Measurements from ENCODE around the gene PAPOLA. TPM values are rescaled to one million over a fixed set of nuclear protein-coding genes. Genes with fewer than 3 reads are reported as not detected.

Gene PAPOLA
- total and polyA plus RNA-seq, 5 donors, result 84.7 to 184 (median 153) TPM

GRCh38 chr14:96479435-96480146 is 22.6 kb upstream of the PAPOLA start:
- intact Hi-C loops (cut with DNase I), result no loop called here
- no peaks in the 10 kb centered on the region for H3K9me3 ChIP-seq (ENCODE audit: control insufficient read depth, low read length)
- H3K4me3 ChIP-seq (ENCODE audit: low read length), result no peak overlapping the region
- no peaks in the 10 kb centered on the region for H3K27me3 ChIP-seq (ENCODE audit: control insufficient read depth, insufficient read depth)
- H3K4me1 ChIP-seq (ENCODE audit: control insufficient read depth, insufficient read depth, low read length), result no peaks in the 10 kb centered on the region
- 62% methylated on average over 10 of the region's 10 CpGs for WGBS
- no peak for DNase-seq
- ATAC-seq, result no peak
- no peak overlapping the region for H3K27ac ChIP-seq (ENCODE audit: low read length)

GRCh38 chr14:96481731-96482314 is 20.4 kb upstream of the PAPOLA start:
- H3K9me3 ChIP-seq (ENCODE audit: control insufficient read depth, low read length), result no peaks in the 10 kb centered on the region
- H3K4me3 ChIP-seq (ENCODE audit: low read length), result no peak overlapping the region
- H3K4me1 ChIP-seq (ENCODE audit: control insufficient read depth, insufficient read depth, low read length), result no peaks in the 10 kb centered on the region
- no peaks in the 10 kb centered on the region for H3K27me3 ChIP-seq (ENCODE audit: control insufficient read depth, insufficient read depth)
- intact Hi-C loops (cut with DNase I), result no loop called here
- H3K27ac ChIP-seq (ENCODE audit: low read length), result no peak overlapping the region
- ATAC-seq (no peak), DNase-seq (no peak)
- 78% methylated on average over 4 of the region's 4 CpGs for WGBS

GRCh38 chr14:96482986-96483385 is 19.2 kb upstream of the PAPOLA start:
- no peak for ATAC-seq
- WGBS, result 73% methylated on average over 10 of the region's 10 CpGs
- DNase-seq, result no peak
- Histone ChIP-seq H3K9me3 (ENCODE audit: control insufficient read depth, low read length) (no peaks in the 10 kb centered on the region), H3K4me3 (ENCODE audit: low read length) (no peak overlapping the region), H3K27me3 (ENCODE audit: control insufficient read depth, insufficient read depth) (no peaks in the 10 kb centered on the region), H3K4me1 (ENCODE audit: control insufficient read depth, insufficient read depth, low read length) (no peaks in the 10 kb centered on the region), H3K27ac (ENCODE audit: low read length) (no peak overlapping the region)
- intact Hi-C loops (cut with DNase I), result no loop called here

- Histone ChIP-seq H3K4me1 (ENCODE audit: control insufficient read depth, insufficient read depth, low read length) (no peaks in the 10 kb centered on the region), H3K4me3 (ENCODE audit: low read length) (no peak overlapping the region), H3K27ac (ENCODE audit: low read length) (no peak overlapping the region), H3K9me3 (ENCODE audit: control insufficient read depth, low read length) (no peaks in the 10 kb centered on the region), H3K27me3 (ENCODE audit: control insufficient read depth, insufficient read depth) (no peaks in the 10 kb centered on the region)
- DNase-seq, result no peak
- intact Hi-C loops (cut with DNase I), result no loop called here
- no peak for ATAC-seq
Observed at GRCh38 chr14:96484399-96484798, 17.8 kb upstream of the PAPOLA start.

- intact Hi-C loops (cut with DNase I), result no loop called here
- H3K9me3 ChIP-seq (ENCODE audit: control insufficient read depth, low read length), result no peaks in the 10 kb centered on the region
- DNase-seq (no peak), ATAC-seq (no peak)
- no peaks in the 10 kb centered on the region for H3K27me3 ChIP-seq (ENCODE audit: control insufficient read depth, insufficient read depth)
- H3K27ac ChIP-seq (ENCODE audit: low read length), result no peak overlapping the region
- no peaks in the 10 kb centered on the region for H3K4me1 ChIP-seq (ENCODE audit: control insufficient read depth, insufficient read depth, low read length)
- 80% methylated on average over 4 of the region's 4 CpGs for WGBS
- no peak overlapping the region for H3K4me3 ChIP-seq (ENCODE audit: low read length)
Observed at GRCh38 chr14:96486705-96487104, 15.5 kb upstream of the PAPOLA start.

GRCh38 chr14:96489327-96489726 is 12.9 kb upstream of the PAPOLA start:
- Histone ChIP-seq H3K27ac (ENCODE audit: low read length) (no peak overlapping the region), H3K27me3 (ENCODE audit: control insufficient read depth, insufficient read depth) (no peaks in the 10 kb centered on the region), H3K4me3 (ENCODE audit: low read length) (no peak overlapping the region), H3K4me1 (ENCODE audit: control insufficient read depth, insufficient read depth, low read length) (no peaks in the 10 kb centered on the region), H3K9me3 (ENCODE audit: control insufficient read depth, low read length) (no peaks in the 10 kb centered on the region)
- DNase-seq (no peak), ATAC-seq (no peak)
- WGBS, result 85% methylated on average over 4 of the region's 4 CpGs
- intact Hi-C loops (cut with DNase I), result no loop called here

- no peak overlapping the region for H3K4me3 ChIP-seq (ENCODE audit: low read length)
- intact Hi-C loops (cut with DNase I), result no loop called here
- WGBS, result 89% methylated on average over 1 of the region's 1 CpG
- no peaks in the 10 kb centered on the region for H3K27me3 ChIP-seq (ENCODE audit: control insufficient read depth, insufficient read depth)
- DNase-seq (no peak), ATAC-seq (no peak)
- no peaks in the 10 kb centered on the region for H3K4me1 ChIP-seq (ENCODE audit: control insufficient read depth, insufficient read depth, low read length)
- H3K27ac ChIP-seq (ENCODE audit: low read length), result no peak overlapping the region
- no peaks in the 10 kb centered on the region for H3K9me3 ChIP-seq (ENCODE audit: control insufficient read depth, low read length)
Observed at GRCh38 chr14:96493178-96493577, 9.0 kb upstream of the PAPOLA start.

GRCh38 chr14:96494331-96494730 is 7.9 kb upstream of the PAPOLA start:
- Histone ChIP-seq H3K27ac (ENCODE audit: low read length) (no peak overlapping the region), H3K9me3 (ENCODE audit: control insufficient read depth, low read length) (no peaks in the 10 kb centered on the region), H3K4me3 (ENCODE audit: low read length) (no peak overlapping the region), H3K4me1 (ENCODE audit: control insufficient read depth, insufficient read depth, low read length) (no peaks in the 10 kb centered on the region), H3K27me3 (ENCODE audit: control insufficient read depth, insufficient read depth) (no peaks in the 10 kb centered on the region)
- ATAC-seq, result no peak
- no peak for DNase-seq
- intact Hi-C loops (cut with DNase I), result no loop called here
- 86% methylated on average over 3 of the region's 3 CpGs for WGBS

GRCh38 chr14:96497087-96497486 is 5.1 kb upstream of the PAPOLA start:
- intact Hi-C loops (cut with DNase I), result no loop called here
- ATAC-seq, result no peak
- H3K9me3 ChIP-seq (ENCODE audit: control insufficient read depth, low read length), result no peaks in the 10 kb centered on the region
- H3K4me1 ChIP-seq (ENCODE audit: control insufficient read depth, insufficient read depth, low read length), result peaks cover 2% of the 10 kb centered on the region
- H3K27me3 ChIP-seq (ENCODE audit: control insufficient read depth, insufficient read depth), result no peaks in the 10 kb centered on the region
- H3K27ac ChIP-seq (ENCODE audit: low read length), result no peak overlapping the region
- H3K4me3 ChIP-seq (ENCODE audit: low read length), result no peak overlapping the region
- 65% methylated on average over 5 of the region's 5 CpGs for WGBS
- no peak for DNase-seq

GRCh38 chr14:96497586-96497985 is 4.6 kb upstream of the PAPOLA start:
- intact Hi-C loops (cut with DNase I), result no loop called here
- ATAC-seq (no peak), DNase-seq (no peak)
- H3K4me3 ChIP-seq (ENCODE audit: low read length), result no peak overlapping the region
- H3K27me3 ChIP-seq (ENCODE audit: control insufficient read depth, insufficient read depth), result no peaks in the 10 kb centered on the region
- peaks cover 2% of the 10 kb centered on the region for H3K4me1 ChIP-seq (ENCODE audit: control insufficient read depth, insufficient read depth, low read length)
- 83% methylated on average over 3 of the region's 3 CpGs for WGBS
- H3K27ac ChIP-seq (ENCODE audit: low read length), result no peak overlapping the region
- H3K9me3 ChIP-seq (ENCODE audit: control insufficient read depth, low read length), result no peaks in the 10 kb centered on the region

GRCh38 chr14:96501217-96501739 is 904 bp upstream of the PAPOLA start:
- DNase-seq (no peak), ATAC-seq (no peak)
- H3K27me3 ChIP-seq (ENCODE audit: control insufficient read depth, insufficient read depth), result no peaks in the 10 kb centered on the region
- H3K4me3 ChIP-seq (ENCODE audit: low read length), result peak overlapping the region; percentile 74
- peak overlapping the region; percentile 77 for H3K27ac ChIP-seq (ENCODE audit: low read length)
- intact Hi-C loops (cut with DNase I), result no loop called here
- H3K9me3 ChIP-seq (ENCODE audit: control insufficient read depth, low read length), result no peaks in the 10 kb centered on the region
- 14% methylated on average over 15 of the region's 15 CpGs for WGBS
- peaks cover 6% of the 10 kb centered on the region for H3K4me1 ChIP-seq (ENCODE audit: control insufficient read depth, insufficient read depth, low read length)
